GM21737 (cell line): ENCODE data around the gene GARIN1A.
"Not testable (repeated sequence)": the region's sequence is repeated elsewhere in the genome, so short reads cannot be mapped to it uniquely, and the experiment has no call there.

Source experiments
- ATAC-seq: cut with Tn5 transposase; IDR thresholded peaks from one replicate; pipeline ENCODE4 v1.9.1; 2021; ENCODE audit warnings: mild to moderate bottlenecking, moderate library complexity; ENCODE audit not compliant: unreplicated experiment

GARIN1A gene

DNA sequence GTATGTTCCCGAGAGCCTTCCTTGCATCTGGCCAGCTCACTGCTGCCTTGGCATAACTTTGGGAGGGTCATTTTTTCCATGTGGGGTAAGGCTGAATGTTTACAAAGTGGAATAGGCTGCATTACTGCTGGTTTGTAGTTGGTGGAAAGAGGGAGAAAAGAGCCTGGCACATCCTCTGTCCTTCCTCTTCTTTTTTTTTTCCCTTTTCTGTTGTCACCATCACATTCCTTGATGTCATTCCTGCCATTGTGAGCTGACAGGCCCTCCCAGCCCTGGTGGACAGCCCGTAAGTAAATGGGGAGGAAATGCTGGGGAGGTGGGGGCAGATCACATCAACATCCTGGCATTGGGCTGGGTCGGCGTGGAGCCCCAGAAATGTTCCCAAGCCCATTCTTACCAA is at the start of gene GARIN1A:
Gene GARIN1A, plus strand, starts transcription at position 301 of the 400 bp plus-strand sequence. CDS start 106 bp downstream, outside the sequence.
- no peak for ATAC-seq

- not testable (repeated sequence) for ATAC-seq
Measured at GRCh38 chr7:128627124-128627523, 45.0 kb upstream of the GARIN1A start.

DNA sequence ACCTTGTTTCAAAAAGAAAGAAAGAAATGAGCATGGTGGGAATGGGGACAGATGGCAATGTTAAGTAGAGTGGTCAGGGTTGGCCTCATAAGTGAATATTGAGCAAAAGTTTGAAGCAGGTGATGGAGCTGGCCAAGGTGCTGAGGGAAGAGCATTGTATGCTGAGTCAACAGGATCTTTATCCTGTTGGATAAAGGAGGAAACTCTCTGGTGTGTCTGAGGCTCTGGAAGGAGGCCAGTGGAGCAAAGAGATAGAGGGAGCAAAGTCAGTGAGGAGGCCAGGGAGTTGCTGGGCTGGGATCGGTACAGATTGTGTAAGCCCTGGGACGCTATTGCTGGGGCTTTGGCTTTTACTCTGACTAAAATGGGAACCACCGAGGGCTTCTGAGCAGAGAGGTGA is 38.2 kb upstream of the GARIN1A start:
- not testable (repeated sequence) for ATAC-seq

DNA sequence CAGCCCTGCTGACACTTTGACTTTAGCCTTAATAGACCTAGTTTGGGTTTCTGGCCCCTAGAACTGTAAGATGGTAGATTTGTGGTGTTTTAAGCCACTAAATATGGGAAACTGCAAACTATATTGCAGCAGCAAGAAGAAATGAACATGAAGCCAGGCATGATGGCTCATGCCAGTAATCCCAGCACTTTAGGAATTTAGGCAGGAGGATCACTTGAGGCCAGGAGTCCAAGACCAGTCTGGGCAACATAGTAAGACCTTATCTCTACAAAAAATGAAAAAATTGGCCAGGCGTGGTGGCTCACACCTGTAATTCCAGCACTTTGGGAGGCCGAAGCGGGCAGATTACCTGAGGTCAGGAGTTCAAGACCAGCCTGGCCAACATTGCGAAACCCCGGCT is 26.9 kb upstream of the GARIN1A start:
- ATAC-seq = not testable (repeated sequence)

DNA sequence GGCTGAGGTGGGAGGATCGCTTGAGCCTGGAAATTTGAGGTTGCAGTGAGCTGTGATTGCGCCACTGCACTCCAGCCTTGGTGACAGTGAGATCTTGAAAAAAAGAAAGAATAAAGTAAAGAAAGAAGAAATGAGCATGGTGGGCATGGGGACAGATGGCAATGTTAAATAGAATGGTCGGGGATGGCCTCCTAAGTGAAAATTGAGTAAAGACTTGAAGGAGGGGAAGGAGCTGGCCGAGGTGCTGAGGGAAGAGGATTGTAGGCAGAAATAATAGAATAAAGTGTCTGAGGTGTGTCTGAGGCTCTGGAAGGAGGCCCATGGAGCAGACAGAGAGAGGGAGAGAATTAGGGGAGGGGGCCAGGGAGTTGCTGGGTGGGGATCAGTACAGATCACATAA is 26.2 kb upstream of the GARIN1A start:
- not testable (repeated sequence) for ATAC-seq

GRCh38 chr7:128646877-128647276 is 25.2 kb upstream of the GARIN1A start:
- not testable (repeated sequence) for ATAC-seq

DNA sequence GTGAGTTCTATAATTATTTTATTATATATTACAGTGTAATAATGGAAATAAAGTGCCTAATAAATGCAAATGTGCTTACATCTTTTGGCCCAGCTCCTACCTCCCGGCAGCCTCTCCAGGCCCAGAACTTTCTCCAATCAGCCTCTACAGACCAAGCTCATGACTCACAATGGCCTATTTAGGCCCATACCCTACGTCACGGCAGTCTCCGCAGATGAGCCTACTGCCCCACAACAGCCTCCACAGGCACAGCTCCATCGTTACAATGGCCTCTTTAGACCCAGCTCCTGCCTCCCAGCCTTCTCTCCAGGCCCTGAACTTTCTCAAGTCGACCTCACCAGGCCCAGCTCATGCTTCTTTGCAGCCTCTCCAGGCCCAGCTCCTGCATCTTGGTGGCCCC is 21.0 kb upstream of the GARIN1A start:
- not testable (repeated sequence) for ATAC-seq

DNA sequence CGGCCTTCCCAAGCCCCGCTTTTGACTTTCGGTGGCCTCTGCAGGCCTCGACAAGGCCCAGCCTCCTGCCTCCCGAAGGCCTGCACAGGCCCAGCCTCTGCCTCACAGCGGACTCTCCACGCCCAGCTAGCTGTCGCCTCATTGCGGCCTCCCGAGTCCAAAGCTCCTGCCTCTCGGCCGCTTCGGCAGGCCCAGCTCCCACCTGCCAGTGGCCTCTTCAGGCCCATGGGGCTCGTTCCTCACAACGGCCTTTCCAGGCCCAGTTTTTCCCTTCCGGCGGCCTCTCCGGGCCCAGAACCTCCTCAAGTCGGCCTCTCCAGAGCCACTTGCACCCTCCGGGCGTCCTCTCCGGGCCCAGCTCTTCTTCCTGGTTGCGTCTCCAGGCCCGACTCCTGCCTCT is 19.5 kb upstream of the GARIN1A start:
- not testable (repeated sequence) for ATAC-seq

DNA sequence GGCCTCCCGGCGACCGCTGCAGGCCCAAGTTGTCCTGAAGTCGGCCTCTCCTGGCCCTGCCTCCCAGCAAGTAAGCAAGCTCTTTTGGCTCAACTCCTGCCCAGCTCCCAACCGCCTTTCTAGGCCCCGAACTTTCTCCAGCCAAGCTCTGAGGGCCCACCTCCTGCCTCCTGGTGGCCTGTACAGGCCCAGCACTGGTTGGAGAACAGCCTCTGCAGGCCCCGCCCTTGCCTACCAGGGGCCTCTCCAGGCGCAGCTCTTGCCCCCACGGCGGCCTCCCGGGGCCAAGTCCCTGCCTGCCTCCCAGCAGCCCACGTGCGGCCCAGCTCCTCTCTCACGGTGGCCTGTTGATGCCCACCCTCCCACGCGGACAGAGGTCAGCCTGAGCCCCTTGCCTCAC is 18.9 kb upstream of the GARIN1A start:
- not testable (repeated sequence) for ATAC-seq

DNA sequence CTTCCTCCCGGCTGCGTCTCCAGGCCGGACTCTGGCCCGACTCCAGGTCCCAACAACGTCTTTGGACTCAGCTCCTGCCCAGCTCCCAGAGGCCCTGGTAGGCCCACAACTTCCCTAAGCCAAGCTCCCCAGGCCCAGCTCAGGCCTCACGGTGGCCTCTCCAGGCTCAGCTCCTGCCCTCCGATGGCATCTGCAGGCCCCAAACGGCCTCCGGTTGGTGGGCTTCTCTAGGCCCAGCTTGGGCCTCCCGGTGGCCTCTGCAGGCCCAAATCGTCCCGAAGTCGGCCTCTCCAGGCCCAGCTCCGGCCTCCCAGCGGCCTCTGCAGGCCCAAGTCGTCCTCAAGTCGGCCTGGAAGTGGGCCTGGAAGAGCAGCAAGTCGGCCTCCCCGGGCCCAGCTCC is 18.0 kb upstream of the GARIN1A start:
- ATAC-seq = not testable (repeated sequence)

GRCh38 chr7:128654501-128654900 is 17.6 kb upstream of the GARIN1A start:
- ATAC-seq = not testable (repeated sequence)

DNA sequence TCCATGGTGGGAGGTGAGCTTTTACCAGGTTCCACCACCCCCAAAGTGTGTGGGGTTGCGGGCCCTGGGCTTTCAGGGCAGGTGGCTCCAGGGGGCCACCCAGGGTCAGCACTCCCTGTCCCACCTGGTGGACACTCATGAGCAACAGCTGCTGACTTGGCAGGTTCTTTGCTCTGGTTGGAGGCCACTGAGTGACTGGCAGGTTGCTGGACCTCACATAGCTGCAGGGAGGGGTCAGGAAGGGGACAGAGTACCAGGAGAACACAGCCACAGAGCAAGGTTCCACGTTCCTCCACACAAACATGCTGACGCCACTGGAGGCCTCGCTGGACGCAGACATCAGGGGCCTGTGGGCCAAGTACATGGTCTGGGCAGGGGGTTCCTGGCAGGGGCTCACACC is 13.7 kb upstream of the GARIN1A start:
- not testable (repeated sequence) for ATAC-seq

DNA sequence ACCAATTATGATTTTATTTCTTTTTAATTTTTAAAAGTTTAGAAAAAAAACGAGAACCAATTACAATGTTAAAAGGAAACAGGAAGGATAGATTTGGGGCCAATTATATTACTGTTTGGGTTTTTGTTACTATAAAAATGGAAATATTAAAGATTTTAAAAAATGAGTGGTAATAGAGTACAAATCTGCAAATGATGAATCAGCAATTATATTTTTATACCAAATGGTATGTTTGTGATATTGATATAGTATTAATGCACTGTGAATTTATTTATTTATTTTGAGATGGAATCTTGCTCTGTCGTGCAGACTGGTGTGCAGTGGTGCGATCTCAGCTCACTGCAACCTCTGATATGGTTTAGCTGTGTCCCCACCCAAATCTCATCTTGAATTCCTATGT is 11.5 kb upstream of the GARIN1A start:
- ATAC-seq = no peak

GRCh38 chr7:128661446-128661845 is 10.6 kb upstream of the GARIN1A start:
- ATAC-seq = no peak

GRCh38 chr7:128662091-128662490 is 10.0 kb upstream of the GARIN1A start:
- ATAC-seq = no peak

DNA sequence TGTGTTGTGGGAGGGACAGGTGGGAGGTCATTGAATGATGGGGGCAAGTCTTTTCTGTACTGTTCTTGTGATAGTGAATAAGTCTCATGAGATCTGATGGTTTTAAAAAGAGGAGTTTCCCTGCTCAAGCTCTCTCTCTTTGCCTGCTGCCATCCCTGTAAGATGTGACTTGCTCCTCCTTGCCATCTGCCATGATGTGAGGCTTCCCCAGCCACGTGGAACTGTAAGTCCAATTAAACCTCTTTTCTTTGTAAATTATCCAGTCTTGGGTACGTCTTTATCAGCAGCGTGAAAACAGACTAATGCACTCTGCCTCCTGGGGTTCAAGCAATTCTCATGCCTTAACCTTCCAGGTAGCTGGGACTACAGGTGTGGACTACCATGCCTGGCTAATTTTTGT is 8.9 kb upstream of the GARIN1A start:
- not testable (repeated sequence) for ATAC-seq

GRCh38 chr7:128665057-128665456 is 7.0 kb upstream of the GARIN1A start:
- no peak for ATAC-seq

GRCh38 chr7:128666200-128666599 is 5.9 kb upstream of the GARIN1A start:
- no peak for ATAC-seq

DNA sequence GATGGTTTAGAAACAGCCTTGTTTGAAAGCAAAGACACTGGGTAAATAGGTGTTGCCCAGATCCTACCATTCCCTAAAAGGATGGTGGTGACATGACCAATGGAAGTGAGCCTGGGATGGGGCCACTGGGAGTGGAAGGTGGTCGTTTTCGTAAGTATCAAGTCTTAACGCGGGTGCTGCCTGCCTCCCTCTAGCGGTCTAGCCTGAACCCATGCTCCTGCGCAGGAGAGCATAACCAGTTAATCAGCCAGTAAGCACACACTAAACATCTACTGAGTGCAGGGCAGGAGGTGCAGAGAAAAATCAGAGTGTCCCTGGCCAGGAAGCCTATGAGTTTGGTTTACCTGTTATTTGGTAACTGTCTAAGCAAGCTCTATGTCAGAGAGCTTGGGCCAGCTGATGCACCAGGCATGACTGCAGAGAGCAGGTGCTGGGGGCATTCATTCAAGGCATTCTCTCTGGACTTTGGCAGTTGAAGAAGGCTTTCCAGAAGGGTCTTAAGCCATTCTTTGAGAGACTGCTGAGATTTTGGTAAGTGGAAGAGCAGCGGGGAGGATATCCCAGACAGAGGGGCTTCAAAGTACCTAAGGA is 930 bp downstream of the GARIN1A start:
- ATAC-seq = no peak

DNA sequence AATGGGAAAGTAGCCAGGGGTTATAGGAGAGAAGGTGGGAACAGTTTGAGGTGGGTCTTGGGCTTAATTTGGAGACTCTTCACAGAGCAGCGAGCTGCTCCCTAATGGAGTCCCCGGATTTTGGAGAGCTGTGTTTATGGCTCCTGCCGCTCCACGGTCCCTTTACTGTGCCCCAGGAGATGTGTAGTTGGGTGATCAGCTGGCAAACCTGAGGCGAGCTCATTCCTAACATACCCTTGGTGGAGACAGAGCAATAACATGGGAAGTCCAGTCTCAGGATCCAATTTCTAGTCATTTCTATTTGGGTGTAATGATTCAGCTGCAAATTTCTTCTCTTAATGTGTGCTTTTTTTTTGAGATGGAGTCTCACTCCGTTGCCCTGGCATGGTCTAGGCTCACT is 1.5 kb downstream of the GARIN1A start:
- no peak for ATAC-seq

DNA sequence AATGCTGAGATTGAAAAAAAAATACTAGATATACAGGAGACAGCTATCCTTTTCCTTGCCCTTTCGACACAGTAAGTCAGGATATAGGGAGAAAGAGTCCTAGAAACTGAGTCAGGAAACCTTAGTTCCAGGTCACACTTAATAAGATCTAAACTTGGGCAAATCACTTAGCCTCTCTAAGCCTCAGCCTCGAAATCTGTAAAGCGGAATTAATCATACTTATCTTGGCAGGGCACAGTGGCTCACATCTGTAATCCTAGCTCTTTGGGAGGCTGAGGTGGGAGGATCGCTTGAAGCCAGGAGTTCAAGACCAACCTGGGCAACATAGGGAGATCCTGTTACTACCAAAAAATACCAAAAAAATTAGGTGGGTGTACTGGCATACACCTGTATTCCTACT is 4.6 kb downstream of the GARIN1A start:
- ATAC-seq = no peak

DNA sequence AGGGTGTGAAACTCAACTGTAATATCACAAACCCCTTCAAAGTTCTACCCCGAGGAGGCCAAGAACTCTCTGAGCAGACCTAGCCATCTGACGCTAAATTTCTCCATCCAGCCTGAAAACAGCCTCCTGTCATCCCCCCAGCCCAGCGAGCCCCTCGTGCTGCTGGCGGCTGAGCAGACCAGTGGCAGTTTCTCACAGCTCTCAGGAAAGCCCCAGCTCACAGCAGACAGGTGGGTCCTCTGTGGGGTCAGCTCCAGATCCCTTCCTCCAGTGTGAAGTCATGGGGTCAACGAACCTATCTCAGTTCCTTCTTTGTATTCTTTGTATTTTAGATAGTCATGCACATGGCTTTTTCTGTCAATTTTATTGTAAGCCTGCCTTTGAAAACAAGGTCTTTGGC is 7.8 kb downstream of the GARIN1A start:
- no peak for ATAC-seq
